OCI-LY1 (cell line): ENCODE data around the gene FTO.

ENCODE experiments used
- H2AFZ ChIP-seq: fragments of 200-600 bp; sonication (generic), shearing (Covaris generic); 2 replicates; pipeline ENCODE4 v1.6.0; 2014; ENCODE audit warnings: antibody characterized with exemption, mild to moderate bottlenecking, low read length
- H3F3A ChIP-seq: fragments of 200-600 bp; sonication (generic), shearing (Covaris generic); 2 replicates; pipeline ENCODE4 v1.6.0; 2014; ENCODE audit warnings: mild to moderate bottlenecking, antibody characterized with exemption, low read length, moderate library complexity; ENCODE audit not compliant: insufficient read depth
- H3K27ac ChIP-seq: fragments of 200-600 bp; sonication (generic); 2 replicates; pipeline ENCODE4 v1.5.1; 2014; ENCODE audit warnings: low read length, mixed run types, mild to moderate bottlenecking, low read depth; ENCODE audit not compliant: poor library complexity, severe bottlenecking
- H3K27me3 ChIP-seq: fragments of 200-600 bp; sonication (generic); 2 replicates; pipeline ENCODE4 v1.6.0; 2014; ENCODE audit warnings: antibody characterized with exemption, mild to moderate bottlenecking, low read length, moderate library complexity; ENCODE audit not compliant: insufficient read depth
- H3K36me3 ChIP-seq: fragments of 200-600 bp; sonication (generic); 2 replicates; pipeline ENCODE4 v1.6.1; 2014; ENCODE audit warnings: mild to moderate bottlenecking, antibody characterized with exemption, low read length, moderate library complexity, mixed read lengths; ENCODE audit not compliant: insufficient read depth
- H3K4me1 ChIP-seq: fragments of 200-600 bp; sonication (generic); 2 replicates; pipeline ENCODE4 v1.5.1; 2014; ENCODE audit warnings: mild to moderate bottlenecking, low read length, moderate library complexity; ENCODE audit not compliant: insufficient read depth, severe bottlenecking
- H3K4me2 ChIP-seq: fragments of 200-600 bp; sonication (generic), shearing (Covaris generic); 2 replicates; pipeline ENCODE4 v1.6.1; 2014; ENCODE audit warnings: low read length
- H3K4me3 ChIP-seq: fragments of 200-600 bp; sonication (generic); 2 replicates; pipeline ENCODE4 v1.5.1; 2014; ENCODE audit warnings: low read length, low read depth, mild to moderate bottlenecking, mixed read lengths; ENCODE audit not compliant: poor library complexity, severe bottlenecking
- H3K79me2 ChIP-seq: fragments of 200-600 bp; shearing (Covaris generic); 2 replicates; pipeline ENCODE4 v1.6.1; 2016; ENCODE audit warnings: mixed run types, low read length, mixed read lengths; ENCODE audit not compliant: insufficient read depth
- H3K9ac ChIP-seq: fragments of 200-600 bp; sonication (generic), shearing (Covaris generic); 2 replicates; pipeline ENCODE4 v1.6.1; 2014; ENCODE audit warnings: mild to moderate bottlenecking, low read length, mixed read lengths
- H3K9me2 ChIP-seq: fragments of 200-600 bp; sonication (generic), shearing (Covaris generic); 2 replicates; pipeline ENCODE4 v1.6.1; 2014; ENCODE audit warnings: low read depth, mild to moderate bottlenecking, low read length, mixed read lengths
- H3K9me3 ChIP-seq: fragments of 200-600 bp; shearing (Covaris generic); 2 replicates; pipeline ENCODE4 v1.6.1; 2014; ENCODE audit warnings: low read length, mixed read lengths
- H4K20me1 ChIP-seq: fragments of 200-600 bp; sonication (generic), shearing (Covaris generic); 2 replicates; pipeline ENCODE4 v1.6.0; 2016; ENCODE audit warnings: mild to moderate bottlenecking, low read length; ENCODE audit not compliant: insufficient read depth
- EZH2 ChIP-seq: fragments of 200-600 bp; sonication (generic), shearing (Covaris generic); IDR thresholded peaks from 2 replicates; pipeline ENCODE4 v1.8.0; 2017; ENCODE audit warnings: borderline replicate concordance, mixed run types, mild to moderate bottlenecking, antibody characterized with exemption, low read length, moderate library complexity, mixed read lengths
- TF ChIP-seq, protein P1 (sequence below): fragments of 200-600 bp; sonication (generic), shearing (Covaris generic); IDR thresholded peaks from 2 replicates; pipeline ENCODE4 v1.5.1; 2017; ENCODE audit warnings: mild to moderate bottlenecking, antibody characterized with exemption, low read length, moderate library complexity, mixed read lengths

Gene FTO

DNA sequence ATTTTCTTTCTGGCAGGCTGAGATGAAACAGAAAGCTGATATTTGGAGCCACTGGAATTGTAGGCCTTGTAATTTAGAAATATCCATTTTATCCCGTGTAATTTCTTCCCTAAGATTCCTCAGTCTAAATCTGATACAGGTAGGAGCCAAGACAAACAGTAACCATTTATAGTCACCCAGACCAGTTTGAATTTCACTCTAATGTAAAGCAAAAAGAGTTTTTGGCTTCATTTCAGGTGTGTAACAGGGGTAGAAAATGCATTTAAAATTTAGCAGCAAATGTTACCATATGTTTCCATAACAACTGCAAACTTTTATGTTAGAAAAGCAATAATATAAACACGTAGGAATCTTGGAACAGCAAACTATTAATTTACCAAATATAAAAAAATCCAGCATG, 249.4 kb downstream of the FTO start:
- Histone ChIP-seq H3K36me3 (no peaks in the 10 kb centered on the region), H3K27ac (no peak overlapping the region), H3K9me2 (no peaks in the 10 kb centered on the region), H4K20me1 (no peaks in the 10 kb centered on the region), H3F3A (no peaks in the 10 kb centered on the region), H3K79me2 (no peaks in the 10 kb centered on the region), H3K9me3 (no peaks in the 10 kb centered on the region), H3K27me3 (no peaks in the 10 kb centered on the region), H3K4me3 (no peak overlapping the region), H3K4me1 (peaks cover 31% of the 10 kb centered on the region), H3K9ac (no peak overlapping the region), H3K4me2 (no peak overlapping the region), H2AFZ (no peak overlapping the region)
- TF ChIP-seq, protein P1, sequence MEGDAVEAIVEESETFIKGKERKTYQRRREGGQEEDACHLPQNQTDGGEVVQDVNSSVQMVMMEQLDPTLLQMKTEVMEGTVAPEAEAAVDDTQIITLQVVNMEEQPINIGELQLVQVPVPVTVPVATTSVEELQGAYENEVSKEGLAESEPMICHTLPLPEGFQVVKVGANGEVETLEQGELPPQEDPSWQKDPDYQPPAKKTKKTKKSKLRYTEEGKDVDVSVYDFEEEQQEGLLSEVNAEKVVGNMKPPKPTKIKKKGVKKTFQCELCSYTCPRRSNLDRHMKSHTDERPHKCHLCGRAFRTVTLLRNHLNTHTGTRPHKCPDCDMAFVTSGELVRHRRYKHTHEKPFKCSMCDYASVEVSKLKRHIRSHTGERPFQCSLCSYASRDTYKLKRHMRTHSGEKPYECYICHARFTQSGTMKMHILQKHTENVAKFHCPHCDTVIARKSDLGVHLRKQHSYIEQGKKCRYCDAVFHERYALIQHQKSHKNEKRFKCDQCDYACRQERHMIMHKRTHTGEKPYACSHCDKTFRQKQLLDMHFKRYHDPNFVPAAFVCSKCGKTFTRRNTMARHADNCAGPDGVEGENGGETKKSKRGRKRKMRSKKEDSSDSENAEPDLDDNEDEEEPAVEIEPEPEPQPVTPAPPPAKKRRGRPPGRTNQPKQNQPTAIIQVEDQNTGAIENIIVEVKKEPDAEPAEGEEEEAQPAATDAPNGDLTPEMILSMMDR, result no peak
- no peak for TF ChIP-seq EZH2

DNA sequence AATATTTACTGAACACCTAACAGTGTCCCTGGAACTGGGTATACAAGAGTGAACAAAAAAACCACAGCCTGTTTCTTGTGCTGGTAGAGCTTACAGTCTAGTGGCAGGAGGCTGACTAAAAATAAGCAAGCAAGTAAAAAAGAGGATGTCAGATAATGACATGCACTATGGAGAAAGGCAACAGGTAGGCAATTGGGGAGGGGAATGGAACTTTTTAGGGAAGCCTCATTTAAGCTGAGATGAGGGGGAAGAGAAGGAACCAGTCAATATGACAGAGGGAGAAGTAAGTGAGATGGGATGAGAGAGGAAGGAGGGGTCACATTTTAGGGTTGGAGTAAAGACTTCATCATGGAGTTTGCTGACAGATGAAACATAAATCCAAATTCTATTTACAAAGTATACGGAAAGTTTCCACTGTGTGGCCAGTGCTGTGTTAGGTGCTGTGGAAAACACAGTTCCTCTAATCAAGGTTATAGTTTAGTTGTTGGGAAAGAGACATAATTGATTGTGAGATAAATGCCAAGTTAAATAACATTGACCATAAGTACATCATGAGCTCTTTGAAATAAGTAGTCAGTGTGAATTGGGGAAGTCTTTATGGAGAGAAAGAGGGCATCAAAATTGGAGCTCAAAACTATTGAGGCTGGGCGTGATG, 251.4 kb downstream of the FTO start:
- Histone ChIP-seq H3F3A (no peaks in the 10 kb centered on the region), H3K4me3 (no peak overlapping the region), H3K9me3 (no peaks in the 10 kb centered on the region), H3K4me1 (peaks cover 16% of the 10 kb centered on the region), H3K36me3 (no peaks in the 10 kb centered on the region), H4K20me1 (no peaks in the 10 kb centered on the region), H3K9me2 (no peaks in the 10 kb centered on the region), H2AFZ (no peak overlapping the region), H3K4me2 (no peak overlapping the region), H3K27ac (no peak overlapping the region), H3K27me3 (no peaks in the 10 kb centered on the region), H3K79me2 (no peaks in the 10 kb centered on the region), H3K9ac (no peak overlapping the region)
- TF ChIP-seq EZH2, result no peak
- TF ChIP-seq, protein P1, result no peak

DNA sequence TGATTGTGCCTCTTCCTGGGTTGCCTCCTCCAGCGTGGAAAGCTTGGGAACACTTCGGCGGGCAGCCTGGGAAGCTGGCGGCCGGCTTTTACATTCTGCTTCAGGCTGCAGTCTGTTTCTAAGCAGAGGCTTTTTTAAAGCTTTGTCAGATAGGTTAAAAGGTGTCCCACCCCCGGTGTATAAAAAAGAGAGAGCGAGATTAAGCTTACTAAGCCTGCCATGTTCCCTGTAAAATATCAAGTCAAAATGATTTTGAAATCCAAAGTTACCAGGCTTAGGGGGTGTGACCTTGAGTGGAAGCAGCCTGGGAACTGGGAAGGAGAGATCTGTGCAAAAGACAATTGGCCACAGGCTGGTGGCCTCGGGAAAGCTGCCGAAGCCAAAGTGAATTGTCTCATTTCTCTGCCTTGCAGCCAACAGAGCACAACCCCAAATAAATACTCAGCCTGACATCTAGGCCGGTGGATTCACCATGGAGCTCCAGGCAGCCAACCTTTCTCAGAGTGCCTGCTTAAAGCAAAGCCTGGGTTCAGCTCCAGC, 254.5 kb downstream of the FTO start:
- Histone ChIP-seq H3K9ac (no peak overlapping the region), H3K27ac (no peak overlapping the region), H3K27me3 (no peaks in the 10 kb centered on the region), H4K20me1 (no peaks in the 10 kb centered on the region), H3K79me2 (no peaks in the 10 kb centered on the region), H2AFZ (no peak overlapping the region), H3K4me2 (no peak overlapping the region), H3K36me3 (no peaks in the 10 kb centered on the region), H3F3A (no peaks in the 10 kb centered on the region), H3K9me2 (no peaks in the 10 kb centered on the region), H3K4me3 (no peak overlapping the region), H3K4me1 (no peaks in the 10 kb centered on the region), H3K9me3 (no peaks in the 10 kb centered on the region)
- no peak for TF ChIP-seq EZH2
- TF ChIP-seq, protein P1, result no peak
